ENCODE results near the gene ETFDH.

DNA sequence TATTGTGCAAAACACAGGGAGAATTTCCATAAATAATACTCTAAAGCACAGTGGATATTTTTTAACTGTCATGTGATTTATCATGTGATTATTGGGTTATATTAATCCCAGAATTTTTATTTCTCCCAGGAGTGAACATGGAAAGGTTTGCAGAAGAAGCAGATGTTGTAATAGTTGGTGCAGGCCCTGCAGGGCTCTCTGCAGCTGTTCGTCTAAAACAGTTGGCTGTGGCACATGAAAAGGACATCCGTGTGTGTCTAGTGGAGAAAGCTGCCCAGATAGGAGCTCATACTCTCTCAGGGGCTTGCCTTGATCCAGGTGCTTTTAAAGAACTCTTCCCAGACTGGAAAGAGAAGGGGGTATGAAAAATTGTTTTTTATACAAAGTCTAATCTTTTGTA, 10.0 kb downstream of the ETFDH start:
- TF ChIP-seq, protein P1, sequence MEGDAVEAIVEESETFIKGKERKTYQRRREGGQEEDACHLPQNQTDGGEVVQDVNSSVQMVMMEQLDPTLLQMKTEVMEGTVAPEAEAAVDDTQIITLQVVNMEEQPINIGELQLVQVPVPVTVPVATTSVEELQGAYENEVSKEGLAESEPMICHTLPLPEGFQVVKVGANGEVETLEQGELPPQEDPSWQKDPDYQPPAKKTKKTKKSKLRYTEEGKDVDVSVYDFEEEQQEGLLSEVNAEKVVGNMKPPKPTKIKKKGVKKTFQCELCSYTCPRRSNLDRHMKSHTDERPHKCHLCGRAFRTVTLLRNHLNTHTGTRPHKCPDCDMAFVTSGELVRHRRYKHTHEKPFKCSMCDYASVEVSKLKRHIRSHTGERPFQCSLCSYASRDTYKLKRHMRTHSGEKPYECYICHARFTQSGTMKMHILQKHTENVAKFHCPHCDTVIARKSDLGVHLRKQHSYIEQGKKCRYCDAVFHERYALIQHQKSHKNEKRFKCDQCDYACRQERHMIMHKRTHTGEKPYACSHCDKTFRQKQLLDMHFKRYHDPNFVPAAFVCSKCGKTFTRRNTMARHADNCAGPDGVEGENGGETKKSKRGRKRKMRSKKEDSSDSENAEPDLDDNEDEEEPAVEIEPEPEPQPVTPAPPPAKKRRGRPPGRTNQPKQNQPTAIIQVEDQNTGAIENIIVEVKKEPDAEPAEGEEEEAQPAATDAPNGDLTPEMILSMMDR (conservative IDR thresholded peaks at IDR 0.05; ENCODE audit: low read depth in 2 of 2): no peak
- TF ChIP-seq, protein P2, sequence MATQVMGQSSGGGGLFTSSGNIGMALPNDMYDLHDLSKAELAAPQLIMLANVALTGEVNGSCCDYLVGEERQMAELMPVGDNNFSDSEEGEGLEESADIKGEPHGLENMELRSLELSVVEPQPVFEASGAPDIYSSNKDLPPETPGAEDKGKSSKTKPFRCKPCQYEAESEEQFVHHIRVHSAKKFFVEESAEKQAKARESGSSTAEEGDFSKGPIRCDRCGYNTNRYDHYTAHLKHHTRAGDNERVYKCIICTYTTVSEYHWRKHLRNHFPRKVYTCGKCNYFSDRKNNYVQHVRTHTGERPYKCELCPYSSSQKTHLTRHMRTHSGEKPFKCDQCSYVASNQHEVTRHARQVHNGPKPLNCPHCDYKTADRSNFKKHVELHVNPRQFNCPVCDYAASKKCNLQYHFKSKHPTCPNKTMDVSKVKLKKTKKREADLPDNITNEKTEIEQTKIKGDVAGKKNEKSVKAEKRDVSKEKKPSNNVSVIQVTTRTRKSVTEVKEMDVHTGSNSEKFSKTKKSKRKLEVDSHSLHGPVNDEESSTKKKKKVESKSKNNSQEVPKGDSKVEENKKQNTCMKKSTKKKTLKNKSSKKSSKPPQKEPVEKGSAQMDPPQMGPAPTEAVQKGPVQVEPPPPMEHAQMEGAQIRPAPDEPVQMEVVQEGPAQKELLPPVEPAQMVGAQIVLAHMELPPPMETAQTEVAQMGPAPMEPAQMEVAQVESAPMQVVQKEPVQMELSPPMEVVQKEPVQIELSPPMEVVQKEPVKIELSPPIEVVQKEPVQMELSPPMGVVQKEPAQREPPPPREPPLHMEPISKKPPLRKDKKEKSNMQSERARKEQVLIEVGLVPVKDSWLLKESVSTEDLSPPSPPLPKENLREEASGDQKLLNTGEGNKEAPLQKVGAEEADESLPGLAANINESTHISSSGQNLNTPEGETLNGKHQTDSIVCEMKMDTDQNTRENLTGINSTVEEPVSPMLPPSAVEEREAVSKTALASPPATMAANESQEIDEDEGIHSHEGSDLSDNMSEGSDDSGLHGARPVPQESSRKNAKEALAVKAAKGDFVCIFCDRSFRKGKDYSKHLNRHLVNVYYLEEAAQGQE (IDR thresholded peaks at IDR 0.05; ENCODE audit: unreplicated experiment): no peak
- no peak for TF ChIP-seq CREB1 (CRISPR knock-in tag; IDR thresholded peaks at IDR 0.05; ENCODE audit: low read depth)
- TF ChIP-seq JUNB (IDR thresholded peaks at IDR 0.05; ENCODE audit: unreplicated experiment): no peak
- no peak for TF ChIP-seq EZH2phosphoT487 (IDR thresholded peaks at IDR 0.05; ENCODE audit: unreplicated experiment)
- TF ChIP-seq POLR2AphosphoS5 (IDR thresholded peaks at IDR 0.05; ENCODE audit: low read depth): no peak
- no peak for TF ChIP-seq EZH2 (IDR thresholded peaks at IDR 0.05; ENCODE audit: low read depth, unreplicated experiment)
- TF ChIP-seq NANOG (IDR thresholded peaks at IDR 0.05; ENCODE audit: borderline replicate concordance): no peak

Data from GM23338 (cell line).